ENCODE results near the gene CRISPLD2. TPM values are rescaled to one million over a fixed set of nuclear protein-coding genes. Genes with fewer than 3 reads are reported as not detected.

The CRISPLD2 gene
- total RNA-seq, 4 donors from 2014 or later, result 6.0 to 166 (median 24.2) TPM

- 95 to 96% methylated on average over 2 of the region's 2 CpGs for WGBS, 2 donors
- TF ChIP-seq CTCF (IDR thresholded peaks at IDR 0.05) (no peak), POLR2A (IDR thresholded peaks at IDR 0.05) (no peak)
- no peak overlapping the region for H3K4me3 ChIP-seq
- H3K9me3 ChIP-seq, result peaks cover 0 to 20% (median 4%) of the 10 kb centered on the region in 3 donors
- no peak for DNase-seq
- H3K4me1 ChIP-seq, result peaks cover 0 to 6% (median 0%) of the 10 kb centered on the region in 3 donors
- no peaks in the 10 kb centered on the region for H3K27me3 ChIP-seq
- intact Hi-C loops (cut with DNase I), result no loop called here
- no peak overlapping the region for H3K27ac ChIP-seq
- H3K36me3 ChIP-seq, result peaks cover 0 to 84% (median 0%) of the 10 kb centered on the region in 3 donors
Observed at GRCh38 chr16:84859681-84860080, 39.9 kb downstream of the CRISPLD2 start.

DNA sequence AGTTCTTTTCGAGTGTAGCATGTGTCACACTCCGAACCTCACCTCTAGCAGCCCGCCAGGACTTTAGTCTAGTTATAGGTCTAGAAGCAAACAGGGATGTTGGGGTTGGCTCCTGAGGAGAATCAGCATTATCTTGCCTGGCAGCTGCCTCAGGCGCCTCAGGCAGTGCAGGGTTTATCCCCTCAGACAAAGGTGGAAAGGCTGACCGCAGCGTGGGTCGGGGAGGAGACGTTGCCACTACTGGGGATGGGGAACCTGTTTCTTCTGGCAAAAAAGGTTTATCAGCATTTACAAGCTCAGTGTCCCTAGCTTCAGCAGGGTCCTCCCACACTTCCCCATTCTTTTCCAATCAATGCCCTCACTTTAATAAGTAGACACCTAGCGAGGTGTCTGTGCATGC is 40.6 kb downstream of the CRISPLD2 start:
- Histone ChIP-seq H3K36me3 (peaks cover 0 to 82% (median 0%) of the 10 kb centered on the region in 3 donors), H3K27ac (no peak overlapping the region), H3K4me3 (no peak overlapping the region), H3K27me3 (no peaks in the 10 kb centered on the region), H3K9me3 (peaks cover 0 to 20% (median 4%) of the 10 kb centered on the region in 3 donors), H3K4me1 (peaks cover 0 to 6% (median 0%) of the 10 kb centered on the region in 3 donors)
- 92 to 96% methylated on average over 8 to 9 of the region's 9 CpGs for WGBS, 2 donors
- intact Hi-C loops (cut with DNase I), result no loop called here
- TF ChIP-seq CTCF (IDR thresholded peaks at IDR 0.05) (no peak), POLR2A (IDR thresholded peaks at IDR 0.05) (no peak)
- DNase-seq, result no peak

DNA sequence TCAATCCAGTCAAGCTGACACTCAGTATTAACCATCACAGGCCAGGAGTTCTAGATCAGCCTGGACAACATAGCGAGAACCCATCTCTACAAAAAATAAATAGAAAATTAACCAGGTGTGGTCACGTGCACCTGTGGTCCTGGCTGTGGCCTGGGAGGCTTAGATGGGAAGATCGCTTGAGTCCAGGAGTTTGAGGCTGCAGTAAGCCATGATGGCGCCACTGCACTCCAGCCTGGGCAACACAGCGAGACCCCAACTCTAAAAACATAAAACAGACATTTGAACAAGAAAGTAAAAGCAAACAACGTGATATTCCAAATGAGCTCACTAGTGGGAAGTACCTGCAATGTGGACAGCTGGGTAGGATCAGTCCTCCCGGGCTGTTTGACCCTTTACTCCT is 41.9 kb downstream of the CRISPLD2 start:
- WGBS, 2 donors, result 85 to 87% methylated on average over 7 of the region's 7 CpGs
- H3K9me3 ChIP-seq, result peaks cover 0 to 20% (median 4%) of the 10 kb centered on the region in 3 donors
- no peaks in the 10 kb centered on the region for H3K27me3 ChIP-seq
- TF ChIP-seq POLR2A (IDR thresholded peaks at IDR 0.05) (no peak), CTCF (IDR thresholded peaks at IDR 0.05) (no peak)
- H3K4me3 ChIP-seq, result no peak overlapping the region
- H3K4me1 ChIP-seq, result peaks cover 0 to 6% (median 0%) of the 10 kb centered on the region in 3 donors
- DNase-seq, result no peak
- peaks cover 0 to 73% (median 0%) of the 10 kb centered on the region in 3 donors for H3K36me3 ChIP-seq
- intact Hi-C loops (cut with DNase I), result no loop called here
- no peak overlapping the region for H3K27ac ChIP-seq

GRCh38 chr16:84862804-84863480 is 43.2 kb downstream of the CRISPLD2 start:
- intact Hi-C loops (cut with DNase I), result no loop called here
- Histone ChIP-seq H3K27ac (peak overlapping the region in 2 of 4 donors; percentile 24 to 32), H3K4me3 (no peak overlapping the region), H3K27me3 (no peaks in the 10 kb centered on the region), H3K4me1 (peaks cover 0 to 6% (median 0%) of the 10 kb centered on the region in 3 donors), H3K36me3 (peaks cover 0 to 73% (median 0%) of the 10 kb centered on the region in 3 donors), H3K9me3 (peaks cover 0 to 20% (median 4%) of the 10 kb centered on the region in 3 donors)
- TF ChIP-seq POLR2A (IDR thresholded peaks at IDR 0.05) (no peak), CTCF (IDR thresholded peaks at IDR 0.05) (no peak)
- 68 to 74% methylated on average over 6 to 8 of the region's 8 CpGs for WGBS, 2 donors
- no peak for DNase-seq

GRCh38 chr16:84863481-84863814 is 43.7 kb downstream of the CRISPLD2 start:
- H3K4me1 ChIP-seq, result peaks cover 0 to 6% (median 0%) of the 10 kb centered on the region in 3 donors
- H3K4me3 ChIP-seq, result no peak overlapping the region
- H3K9me3 ChIP-seq, result peaks cover 0 to 20% (median 4%) of the 10 kb centered on the region in 3 donors
- intact Hi-C loops (cut with DNase I), result no loop called here
- H3K27me3 ChIP-seq, result no peaks in the 10 kb centered on the region
- peak overlapping the region in 2 of 4 donors; percentile 24 to 32 for H3K27ac ChIP-seq
- no peak for DNase-seq
- 80 to 92% methylated on average over 2 to 5 of the region's 8 CpGs for WGBS, 2 donors
- peaks cover 0 to 71% (median 1%) of the 10 kb centered on the region in 3 donors for H3K36me3 ChIP-seq
- no peak for TF ChIP-seq POLR2A (IDR thresholded peaks at IDR 0.05)
- no peak for TF ChIP-seq CTCF (IDR thresholded peaks at IDR 0.05)
